Neutrophil (primary cell): Measurements from ENCODE around the gene ANGPTL3.

Source experiments
- H3K27ac ChIP-seq: fragments of 200-600 bp; sonication (generic); 2 replicates; pipeline ENCODE4 v1.5.1; 2016; ENCODE audit warnings: mild to moderate bottlenecking, moderate library complexity
- H3K27me3 ChIP-seq: fragments of 200-600 bp; sonication (generic); 2 replicates; pipeline ENCODE4 v1.6.0; 2016; ENCODE audit warnings: mild to moderate bottlenecking
- H3K36me3 ChIP-seq: fragments of 200-600 bp; sonication (generic); 2 replicates; pipeline ENCODE4 v1.5.1; 2017
- H3K4me1 ChIP-seq, 2 experiments: fragments of 200-600 bp in 1 of 2; sonication (generic) in 1 of 2; 1 replicate in 1 of 2; 2 replicates in 1 of 2; pipeline versions ENCODE4 v1.5.1 to v1.6.1; 2013 to 2016; ENCODE audit warnings: low read depth in 1 of 2, low read length in 1 of 2, mild to moderate bottlenecking in 1 of 2, moderate library complexity in 1 of 2; ENCODE audit not compliant: control insufficient read depth in 1 of 2, insufficient read depth in 1 of 2
- H3K4me3 ChIP-seq, 2 experiments: fragments of 200-600 bp in 1 of 2; sonication (generic) in 1 of 2; 1 replicate in 1 of 2; 2 replicates in 1 of 2; pipeline ENCODE4 v1.5.1; 2013 to 2016; ENCODE audit warnings: low read depth in 1 of 2, low read length in 1 of 2, mild to moderate bottlenecking in 1 of 2, moderate library complexity in 1 of 2
- H3K9me3 ChIP-seq: fragments of 200-600 bp; sonication (generic); 2 replicates; pipeline ENCODE4 v1.5.1; 2016
- CTCF ChIP-seq: fragments of 200-600 bp; sonication (generic); IDR thresholded peaks from 2 replicates; pipeline ENCODE4 v1.5.1; 2016; ENCODE audit warnings: antibody characterized with exemption

Gene ANGPTL3

GRCh38 chr1:62612770-62613169 is 15.4 kb downstream of the ANGPTL3 start:
- Histone ChIP-seq H3K4me1 (no peaks in the 10 kb centered on the region), H3K27ac (no peak overlapping the region), H3K27me3 (no peaks in the 10 kb centered on the region), H3K36me3 (no peaks in the 10 kb centered on the region), H3K9me3 (no peaks in the 10 kb centered on the region), H3K4me3 (no peak overlapping the region)
- no peak for TF ChIP-seq CTCF

- no peak overlapping the region for H3K27ac ChIP-seq
- H3K9me3 ChIP-seq = no peaks in the 10 kb centered on the region
Measured at GRCh38 chr1:62613325-62613727, 16.0 kb downstream of the ANGPTL3 start.

GRCh38 chr1:62613890-62614289 is 16.6 kb downstream of the ANGPTL3 start:
- no peak overlapping the region for H3K27ac ChIP-seq
- H3K36me3 ChIP-seq = no peaks in the 10 kb centered on the region
- TF ChIP-seq CTCF = no peak

More at GRCh38 chr1:62613325-62613727, 16.0 kb downstream of the ANGPTL3 start:
- Histone ChIP-seq H3K4me1 (no peaks in the 10 kb centered on the region), H3K27me3 (no peaks in the 10 kb centered on the region), H3K36me3 (no peaks in the 10 kb centered on the region), H3K4me3 (no peak overlapping the region)
- no peak for TF ChIP-seq CTCF

GRCh38 chr1:62621907-62622306 is 24.6 kb downstream of the ANGPTL3 start:
- H3K27me3 ChIP-seq = no peaks in the 10 kb centered on the region
- H3K4me1 ChIP-seq = peaks cover 23 to 34% of the 10 kb centered on the region in 2 experiments
- H3K36me3 ChIP-seq = no peaks in the 10 kb centered on the region
- no peak for TF ChIP-seq CTCF
- no peaks in the 10 kb centered on the region for H3K9me3 ChIP-seq
- no peak overlapping the region for H3K4me3 ChIP-seq
- peak overlapping the region; percentile 54 for H3K27ac ChIP-seq

More at GRCh38 chr1:62613890-62614289, 16.6 kb downstream of the ANGPTL3 start:
- Histone ChIP-seq H3K9me3 (no peaks in the 10 kb centered on the region), H3K27me3 (no peaks in the 10 kb centered on the region), H3K4me3 (no peak overlapping the region), H3K4me1 (no peaks in the 10 kb centered on the region)

- no peaks in the 10 kb centered on the region for H3K36me3 ChIP-seq
- no peak for TF ChIP-seq CTCF
- H3K27ac ChIP-seq = no peak overlapping the region
- peaks cover 23 to 34% of the 10 kb centered on the region in 2 experiments for H3K4me1 ChIP-seq
- no peak overlapping the region for H3K4me3 ChIP-seq
- H3K9me3 ChIP-seq = no peaks in the 10 kb centered on the region
- H3K27me3 ChIP-seq = no peaks in the 10 kb centered on the region
Measured at GRCh38 chr1:62625415-62625814, 28.1 kb downstream of the ANGPTL3 start.

GRCh38 chr1:62628506-62628905 is 31.2 kb downstream of the ANGPTL3 start:
- Histone ChIP-seq H3K36me3 (no peaks in the 10 kb centered on the region), H3K4me3 (no peak overlapping the region), H3K4me1 (peaks cover 6 to 10% of the 10 kb centered on the region in 2 experiments), H3K27me3 (no peaks in the 10 kb centered on the region), H3K27ac (no peak overlapping the region), H3K9me3 (no peaks in the 10 kb centered on the region)
- TF ChIP-seq CTCF = no peak
